ENCODE measurements around the gene TRDN.
"Not testable (repeated sequence)": the region's sequence is repeated elsewhere in the genome, so short reads cannot be mapped to it uniquely, and the experiment has no call there.

Gene TRDN

GRCh38 chr6:123565529-123565928 lies 71.2 kb downstream of the TRDN start:
- no peak overlapping the region for H3K4me3 ChIP-seq (replicated peaks; ENCODE audit: low read depth, low read length)
- TF ChIP-seq CTCF (IDR thresholded peaks at IDR 0.05; ENCODE audit: low read length, missing control alignments) = no peak
- DNase-seq (ENCODE audit: low read depth) = no peak

GRCh38 chr6:123564361-123564760 lies 72.4 kb downstream of the TRDN start:
- no peak overlapping the region for H3K4me3 ChIP-seq (replicated peaks; ENCODE audit: low read depth, low read length)
- no peak for DNase-seq (ENCODE audit: low read depth)
- no peak for TF ChIP-seq CTCF (IDR thresholded peaks at IDR 0.05; ENCODE audit: low read length, missing control alignments)

GRCh38 chr6:123562677-123563076 lies 74.1 kb downstream of the TRDN start:
- TF ChIP-seq CTCF (IDR thresholded peaks at IDR 0.05; ENCODE audit: low read length, missing control alignments) = no peak
- H3K4me3 ChIP-seq (replicated peaks; ENCODE audit: low read depth, low read length) = no peak overlapping the region
- no peak for DNase-seq (ENCODE audit: low read depth)

GRCh38 chr6:123562264-123562663 lies 74.5 kb downstream of the TRDN start:
- no peak overlapping the region for H3K4me3 ChIP-seq (replicated peaks; ENCODE audit: low read depth, low read length)
- TF ChIP-seq CTCF (IDR thresholded peaks at IDR 0.05; ENCODE audit: low read length, missing control alignments) = no peak
- DNase-seq (ENCODE audit: low read depth) = no peak

GRCh38 chr6:123559816-123560215 lies 76.9 kb downstream of the TRDN start:
- not testable (repeated sequence) for H3K4me3 ChIP-seq (replicated peaks; ENCODE audit: low read depth, low read length); DNase-seq (ENCODE audit: low read depth)

- DNase-seq (ENCODE audit: low read depth); H3K4me3 ChIP-seq (replicated peaks; ENCODE audit: low read depth, low read length): not testable (repeated sequence)
Measured at GRCh38 chr6:123557474-123557873, 79.3 kb downstream of the TRDN start.

- H3K4me3 ChIP-seq (replicated peaks; ENCODE audit: low read depth, low read length) = no peak overlapping the region
- DNase-seq (ENCODE audit: low read depth) = peak; percentile 14
- no peak for TF ChIP-seq CTCF (IDR thresholded peaks at IDR 0.05; ENCODE audit: low read length, missing control alignments)
Measured at GRCh38 chr6:123551939-123552707, 84.6 kb downstream of the TRDN start.

- no peak for TF ChIP-seq CTCF (IDR thresholded peaks at IDR 0.05; ENCODE audit: low read length, missing control alignments)
- no peak overlapping the region for H3K4me3 ChIP-seq (replicated peaks; ENCODE audit: low read depth, low read length)
- no peak for DNase-seq (ENCODE audit: low read depth)
Measured at GRCh38 chr6:123550052-123550617, 86.6 kb downstream of the TRDN start.

Measured in fibroblast of pulmonary artery (primary cell).